Kidney epithelial cell (primary cell): ENCODE results near the gene UBA3. TPM values are rescaled to one million over a fixed set of nuclear protein-coding genes. Genes with fewer than 3 reads are reported as not detected.

Experiments used
- DNase-seq: peaks from one replicate; pipeline ENCODE4 v3.0.0-alpha.2; 2010; ENCODE audit warnings: low read depth
- H3K27me3 ChIP-seq: 2 replicates; pipeline ENCODE4 v1.6.0; 2011; ENCODE audit warnings: low read length; ENCODE audit not compliant: control insufficient read depth, insufficient read depth
- H3K36me3 ChIP-seq: 2 replicates; pipeline ENCODE4 v1.5.1; 2011; ENCODE audit warnings: low read length; ENCODE audit not compliant: control insufficient read depth, insufficient read depth
- H3K4me3 ChIP-seq: 2 replicates; pipeline ENCODE4 v1.5.1; 2011; ENCODE audit warnings: low read depth, mild to moderate bottlenecking, control low read depth, low read length
- CTCF ChIP-seq: IDR thresholded peaks from 2 replicates; pipeline ENCODE4 v1.5.1; 2011; ENCODE audit warnings: mild to moderate bottlenecking, moderate library complexity, low read length, control low read depth, inconsistent platforms; ENCODE audit not compliant: insufficient read depth, poor library complexity, severe bottlenecking
- total RNA-seq: library from RNA; depleted of rRNA; stranded (reverse); fragments of >200 nt; gene quantifications from 2 replicates; pipeline ENCODE4 v1.2.3, GENCODE V29; 2015

Gene UBA3
- total RNA-seq, 1 donor from 2014 or later, result 46.6 TPM

- no peaks in the 10 kb centered on the region for H3K36me3 ChIP-seq
- H3K27me3 ChIP-seq, result no peaks in the 10 kb centered on the region
- H3K4me3 ChIP-seq, result no peak overlapping the region
- no peak for DNase-seq
- no peak for TF ChIP-seq CTCF
These were observed 11.3 kb upstream of the UBA3 start for GRCh38 chr3:69091389-69092029.

GRCh38 chr3:69090021-69090420 lies 9.9 kb upstream of the UBA3 start:
- Histone ChIP-seq H3K36me3 (no peaks in the 10 kb centered on the region), H3K27me3 (no peaks in the 10 kb centered on the region), H3K4me3 (no peak overlapping the region)
- TF ChIP-seq CTCF, result no peak
- peak; percentile 52 for DNase-seq

- DNase-seq, result peak; percentile 45
- no peaks in the 10 kb centered on the region for H3K27me3 ChIP-seq
- H3K36me3 ChIP-seq, result no peaks in the 10 kb centered on the region
- H3K4me3 ChIP-seq, result no peak overlapping the region
- no peak for TF ChIP-seq CTCF
These were observed 7.9 kb upstream of the UBA3 start for GRCh38 chr3:69088063-69088462.

GRCh38 chr3:69087030-69087791 lies 7.0 kb upstream of the UBA3 start:
- Histone ChIP-seq H3K36me3 (no peaks in the 10 kb centered on the region), H3K27me3 (no peaks in the 10 kb centered on the region)
- no peak for TF ChIP-seq CTCF

GRCh38 chr3:69085833-69086722 lies 5.9 kb upstream of the UBA3 start:
- H3K4me3 ChIP-seq, result peak overlapping the region; percentile 82
- TF ChIP-seq CTCF, result no peak
- DNase-seq, result peak; percentile 74
- H3K27me3 ChIP-seq, result no peaks in the 10 kb centered on the region
- no peaks in the 10 kb centered on the region for H3K36me3 ChIP-seq

More at GRCh38 chr3:69087030-69087791, 7.0 kb upstream of the UBA3 start:
- no peak overlapping the region for H3K4me3 ChIP-seq
- no peak for DNase-seq
